Neural cell (in vitro differentiated cells): ENCODE data around the gene PM20D2. TPM values are rescaled to one million over a fixed set of nuclear protein-coding genes. Genes with fewer than 3 reads are reported as not detected.
A peak's percentile ranks its signal among the peaks of the same experiment; 100 is the strongest.

ENCODE experiments used
- H2AFZ ChIP-seq: fragments of 200-600, 300-800 bp; sonication (generic), shearing (Covaris generic); 2 replicates; pipeline ENCODE4 v1.6.0; 2014; ENCODE audit warnings: low read depth, mild to moderate bottlenecking, antibody characterized with exemption, low read length, moderate library complexity
- H3F3A ChIP-seq: fragments of 200-600 bp; shearing (Covaris generic); 2 replicates; pipeline ENCODE4 v1.6.1; 2016; ENCODE audit warnings: mild to moderate bottlenecking, moderate library complexity, mixed read lengths, antibody characterized with exemption, low read length; ENCODE audit not compliant: insufficient read depth, poor library complexity, severe bottlenecking
- H3K27ac ChIP-seq: fragments of 200-600, 300-800 bp; sonication (generic), shearing (Covaris generic); 2 replicates; pipeline ENCODE4 v1.5.1; 2014; ENCODE audit warnings: mild to moderate bottlenecking, low read length, moderate library complexity
- H3K27me3 ChIP-seq: fragments of 300-800, 200-600 bp; sonication (generic), shearing (Covaris generic); 2 replicates; pipeline ENCODE4 v1.6.0; 2014; ENCODE audit warnings: mild to moderate bottlenecking, low read depth, low read length, moderate library complexity; ENCODE audit not compliant: insufficient read depth
- H3K36me3 ChIP-seq: fragments of 300-800, 200-600 bp; sonication (generic), shearing (Covaris generic); 2 replicates; pipeline ENCODE4 v1.5.1; 2014; ENCODE audit warnings: mild to moderate bottlenecking, antibody characterized with exemption, low read length, moderate library complexity; ENCODE audit not compliant: insufficient read depth
- H3K4me2 ChIP-seq: fragments of 300-800, 200-600 bp; sonication (generic), shearing (Covaris generic); 2 replicates; pipeline ENCODE4 v1.6.0; 2014; ENCODE audit warnings: mild to moderate bottlenecking, low read length
- H3K4me3 ChIP-seq: fragments of 300-800, 200-600 bp; sonication (generic), shearing (Covaris generic); 2 replicates; pipeline ENCODE4 v1.5.1; 2014; ENCODE audit warnings: mild to moderate bottlenecking, low read length, moderate library complexity
- H3K79me2 ChIP-seq: fragments of 200-600 bp; shearing (Covaris generic); replicated peaks from 2 replicates; pipeline ENCODE4 v1.6.0; 2014; ENCODE audit warnings: mild to moderate bottlenecking, low read length, moderate library complexity; ENCODE audit not compliant: insufficient read depth
- H3K9ac ChIP-seq: fragments of 300-800, 200-600 bp; sonication (generic), shearing (Covaris generic); 2 replicates; pipeline ENCODE4 v1.6.1; 2016; ENCODE audit warnings: mild to moderate bottlenecking, low read length, mixed read lengths
- H3K9me2 ChIP-seq: fragments of 200-600 bp; shearing (Covaris generic); 2 replicates; pipeline ENCODE4 v1.6.1; 2016; ENCODE audit warnings: mild to moderate bottlenecking, low read length, mixed read lengths; ENCODE audit not compliant: insufficient read depth
- H3K9me3 ChIP-seq: fragments of 200-600, 300-800 bp; sonication (generic), shearing (Covaris generic); 2 replicates; pipeline ENCODE4 v1.6.1; 2016; ENCODE audit warnings: mild to moderate bottlenecking, mixed run types, low read length, moderate library complexity, mixed read lengths
- H4K20me1 ChIP-seq: fragments of 200-600 bp; shearing (Covaris generic); 2 replicates; pipeline ENCODE4 v1.6.1; 2016; ENCODE audit warnings: mild to moderate bottlenecking, mixed run types; ENCODE audit not compliant: insufficient read depth
- CTCF ChIP-seq: fragments of 450-650 bp; IDR thresholded peaks from 2 replicates; pipeline ENCODE4 v1.5.1; 2014; ENCODE audit warnings: antibody characterized with exemption, mild to moderate bottlenecking, moderate library complexity; ENCODE audit not compliant: poor library complexity, severe bottlenecking
- EP300 ChIP-seq: fragments of 450-650 bp; conservative IDR thresholded peaks from 2 replicates; pipeline ENCODE4 v1.6.1; 2014; ENCODE audit warnings: antibody characterized with exemption, mild to moderate bottlenecking, moderate library complexity; ENCODE audit not compliant: poor library complexity, severe bottlenecking
- EZH2 ChIP-seq: fragments of 200-600, 300-800 bp; shearing (Covaris generic), sonication (generic); IDR thresholded peaks from 2 replicates; pipeline ENCODE4 v1.6.1; 2014; ENCODE audit warnings: antibody characterized with exemption, low read length, borderline replicate concordance, mild to moderate bottlenecking; ENCODE audit not compliant: insufficient read depth, poor library complexity, severe bottlenecking
- MXI1 ChIP-seq: fragments of 450-650 bp; conservative IDR thresholded peaks from 2 replicates; pipeline ENCODE4 v1.6.1; 2014; ENCODE audit warnings: antibody characterized with exemption, mild to moderate bottlenecking; ENCODE audit not compliant: poor library complexity, severe bottlenecking
- POLR2AphosphoS5 ChIP-seq: IDR thresholded peaks from 2 replicates; pipeline ENCODE4 v1.6.1; 2012
- RAD21 ChIP-seq: fragments of 450-650 bp; conservative IDR thresholded peaks from 2 replicates; pipeline ENCODE4 v1.6.1; 2014; ENCODE audit warnings: antibody characterized with exemption, mild to moderate bottlenecking, moderate library complexity
- REST ChIP-seq: IDR thresholded peaks from 2 replicates; pipeline ENCODE4 v1.6.1; 2012; ENCODE audit warnings: borderline replicate concordance
- SMC3 ChIP-seq: fragments of 450-650 bp; conservative IDR thresholded peaks from 2 replicates; pipeline ENCODE4 v1.6.1; 2014; ENCODE audit warnings: antibody characterized with exemption, mild to moderate bottlenecking, moderate library complexity; ENCODE audit not compliant: poor library complexity
- TAF1 ChIP-seq: IDR thresholded peaks from 2 replicates; pipeline ENCODE4 v1.6.1; 2012; ENCODE audit warnings: low read depth
- polyA plus RNA-seq: library from polyadenylated mRNA; depleted of rRNA; stranded (reverse); fragments of >200 nt; gene quantifications from 2 replicates; pipeline ENCODE4 v1.2.3, GENCODE V29; 2014

PM20D2 gene
- polyA plus RNA-seq, 1 donor from 2014 or later: 28.2 TPM

- no peak for TF ChIP-seq REST
- no peak for TF ChIP-seq SMC3
- no peak for TF ChIP-seq TAF1
- no peak for TF ChIP-seq RAD21
- TF ChIP-seq EP300: no peak
- H3K9me3 ChIP-seq: no peaks in the 10 kb centered on the region
- no peaks in the 10 kb centered on the region for H3K36me3 ChIP-seq
- H3K79me2 ChIP-seq: peaks cover 45% of the 10 kb centered on the region
- no peaks in the 10 kb centered on the region for H3F3A ChIP-seq
- H3K4me3 ChIP-seq: no peak overlapping the region
- H3K9me2 ChIP-seq: no peaks in the 10 kb centered on the region
- no peaks in the 10 kb centered on the region for H4K20me1 ChIP-seq
- no peak overlapping the region for H2AFZ ChIP-seq
- no peak overlapping the region for H3K27ac ChIP-seq
- no peaks in the 10 kb centered on the region for H3K27me3 ChIP-seq
- H3K4me2 ChIP-seq: no peak overlapping the region
- no peak overlapping the region for H3K9ac ChIP-seq
Observed at GRCh38 chr6:89111933-89112332, 33.9 kb upstream of the PM20D2 start.

- TF ChIP-seq MXI1 (no peak), EZH2 (no peak), POLR2AphosphoS5 (no peak), REST (no peak), TAF1 (no peak), SMC3 (no peak), EP300 (no peak), RAD21 (no peak), CTCF (no peak)
- Histone ChIP-seq H3K4me2 (peak overlapping the region; percentile 52), H3K27me3 (no peaks in the 10 kb centered on the region), H3K79me2 (peaks cover 30% of the 10 kb centered on the region), H3K27ac (no peak overlapping the region), H3K9me2 (no peaks in the 10 kb centered on the region), H4K20me1 (no peaks in the 10 kb centered on the region), H3K4me3 (peak overlapping the region; percentile 96), H2AFZ (peak overlapping the region; percentile 76), H3K9me3 (no peaks in the 10 kb centered on the region), H3K9ac (peak overlapping the region; percentile 88), H3K36me3 (no peaks in the 10 kb centered on the region), H3F3A (no peaks in the 10 kb centered on the region)
Observed at GRCh38 chr6:89116702-89117101, 29.2 kb upstream of the PM20D2 start.
